Parathyroid adenoma (tissue), 2 donors: ENCODE data around the gene RBKS.

Experiments
- H2AFZ ChIP-seq: fragments of 300-600 bp; sonication (generic); one replicate; pipeline ENCODE4 v1.7.0; 2017; ENCODE audit warnings: antibody characterized with exemption, mild to moderate bottlenecking
- H3K27ac ChIP-seq: fragments of 300-600 bp; sonication (generic); one replicate; pipeline ENCODE4 v1.7.0; 2017
- H3K27me3 ChIP-seq: fragments of 300-600 bp; sonication (generic); one replicate; pipeline ENCODE4 v1.7.0; 2017; ENCODE audit warnings: low read length; ENCODE audit not compliant: control insufficient read depth, insufficient read depth
- H3K36me3 ChIP-seq: fragments of 300-600 bp; sonication (generic); one replicate; pipeline ENCODE4 v1.7.0; 2017; ENCODE audit warnings: low read length; ENCODE audit not compliant: control insufficient read depth, insufficient read depth
- H3K4me1 ChIP-seq: fragments of 300-600 bp; sonication (generic); one replicate; pipeline ENCODE4 v1.7.0; 2017; ENCODE audit warnings: control low read depth
- H3K4me2 ChIP-seq: fragments of 300-600 bp; sonication (generic); one replicate; pipeline ENCODE4 v1.7.0; 2017; ENCODE audit warnings: low read length
- H3K4me3 ChIP-seq: fragments of 300-600 bp; sonication (generic); one replicate; pipeline ENCODE4 v1.7.0; 2017; ENCODE audit warnings: low read depth, low read length
- H3K79me2 ChIP-seq: fragments of 300-600 bp; sonication (generic); one replicate; pipeline ENCODE4 v1.7.0; 2017; ENCODE audit warnings: control low read depth
- H3K9ac ChIP-seq: fragments of 300-600 bp; sonication (generic); one replicate; pipeline ENCODE4 v1.7.0; 2017; ENCODE audit warnings: mild to moderate bottlenecking
- H3K9me3 ChIP-seq: fragments of 300-600 bp; sonication (generic); one replicate; pipeline ENCODE4 v1.7.0; 2017; ENCODE audit warnings: low read length; ENCODE audit not compliant: control insufficient read depth
- TF ChIP-seq, protein P1 (sequence below): fragments of 300-600 bp; sonication (generic); IDR thresholded peaks from one replicate; pipeline ENCODE4 v1.7.0; 2017; ENCODE audit warnings: antibody characterized with exemption, mild to moderate bottlenecking
- donor health status: primary hyperparathyroidism.

Gene RBKS

DNA sequence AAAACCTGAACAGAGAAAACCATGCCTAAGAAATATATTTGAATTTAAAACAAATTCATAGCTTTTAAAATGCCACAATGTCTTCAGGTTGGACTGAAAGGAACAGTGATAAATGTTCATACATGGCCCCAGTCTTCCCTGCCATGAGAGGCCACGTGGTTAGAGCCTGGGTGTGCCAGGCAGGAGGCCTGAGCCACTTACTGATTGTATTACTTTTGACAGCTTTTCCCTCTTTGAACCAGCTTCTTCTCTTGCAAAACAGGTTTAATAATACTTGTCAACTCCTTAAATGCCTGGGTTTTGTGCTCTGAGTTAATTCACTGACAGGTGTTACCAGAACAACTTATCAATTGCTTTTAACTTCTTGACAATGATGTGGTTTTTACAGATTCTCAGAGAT is 27.0 kb downstream of the RBKS start:
- TF ChIP-seq, protein P1, sequence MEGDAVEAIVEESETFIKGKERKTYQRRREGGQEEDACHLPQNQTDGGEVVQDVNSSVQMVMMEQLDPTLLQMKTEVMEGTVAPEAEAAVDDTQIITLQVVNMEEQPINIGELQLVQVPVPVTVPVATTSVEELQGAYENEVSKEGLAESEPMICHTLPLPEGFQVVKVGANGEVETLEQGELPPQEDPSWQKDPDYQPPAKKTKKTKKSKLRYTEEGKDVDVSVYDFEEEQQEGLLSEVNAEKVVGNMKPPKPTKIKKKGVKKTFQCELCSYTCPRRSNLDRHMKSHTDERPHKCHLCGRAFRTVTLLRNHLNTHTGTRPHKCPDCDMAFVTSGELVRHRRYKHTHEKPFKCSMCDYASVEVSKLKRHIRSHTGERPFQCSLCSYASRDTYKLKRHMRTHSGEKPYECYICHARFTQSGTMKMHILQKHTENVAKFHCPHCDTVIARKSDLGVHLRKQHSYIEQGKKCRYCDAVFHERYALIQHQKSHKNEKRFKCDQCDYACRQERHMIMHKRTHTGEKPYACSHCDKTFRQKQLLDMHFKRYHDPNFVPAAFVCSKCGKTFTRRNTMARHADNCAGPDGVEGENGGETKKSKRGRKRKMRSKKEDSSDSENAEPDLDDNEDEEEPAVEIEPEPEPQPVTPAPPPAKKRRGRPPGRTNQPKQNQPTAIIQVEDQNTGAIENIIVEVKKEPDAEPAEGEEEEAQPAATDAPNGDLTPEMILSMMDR = no peak
- no peak overlapping the region for H3K4me2 ChIP-seq
- H3K79me2 ChIP-seq = no peaks in the 10 kb centered on the region

GRCh38 chr2:27860111-27860510 is 30.1 kb downstream of the RBKS start:
- Histone ChIP-seq H3K9me3 (no peaks in the 10 kb centered on the region), H3K4me2 (no peak overlapping the region), H3K4me3 (no peak overlapping the region), H2AFZ (no peak overlapping the region), H3K9ac (no peak overlapping the region), H3K79me2 (no peaks in the 10 kb centered on the region), H3K27me3 (no peaks in the 10 kb centered on the region), H3K36me3 (no peaks in the 10 kb centered on the region), H3K4me1 (peaks cover 5% of the 10 kb centered on the region), H3K27ac (no peak overlapping the region)
- TF ChIP-seq, protein P1 = no peak

More for the DNA sequence above, 27.0 kb downstream of the RBKS start:
- Histone ChIP-seq H3K9me3 (no peaks in the 10 kb centered on the region), H3K27ac (no peak overlapping the region), H2AFZ (no peak overlapping the region), H3K9ac (no peak overlapping the region), H3K36me3 (no peaks in the 10 kb centered on the region), H3K4me1 (no peaks in the 10 kb centered on the region), H3K4me3 (no peak overlapping the region), H3K27me3 (no peaks in the 10 kb centered on the region)

DNA sequence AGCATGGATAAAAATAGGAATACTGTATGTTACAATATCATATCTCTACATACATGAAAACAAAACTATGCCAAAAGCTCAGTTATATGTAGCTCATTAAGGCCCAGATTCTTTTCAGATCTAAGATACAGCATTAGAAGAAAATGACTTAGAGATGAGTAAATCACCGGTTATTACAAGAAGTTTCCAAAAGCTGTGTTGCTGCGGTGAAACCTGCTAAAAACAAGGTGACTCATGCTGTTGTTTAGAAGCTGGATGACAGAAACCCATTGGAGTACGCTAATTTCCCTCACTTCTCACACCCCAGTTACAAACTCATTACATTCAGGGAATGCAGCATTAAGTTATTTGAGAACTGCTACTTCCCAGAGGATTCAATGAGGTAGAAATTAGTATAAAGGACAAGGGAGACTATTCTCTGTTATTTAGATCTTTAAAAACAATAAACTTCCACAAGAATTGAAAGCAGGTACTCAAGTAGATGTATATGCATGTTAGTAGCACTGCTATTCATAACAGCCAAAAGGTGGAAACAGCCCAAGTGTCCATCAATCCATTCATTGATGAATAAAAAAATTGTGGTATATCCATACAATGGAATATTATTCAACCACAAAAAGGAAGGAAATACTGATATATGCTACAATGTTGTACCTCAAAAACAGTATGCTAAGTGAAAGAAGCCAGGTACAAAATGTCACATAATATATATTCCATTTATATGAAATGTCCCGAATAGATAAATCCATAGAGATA is 32.6 kb downstream of the RBKS start:
- Histone ChIP-seq H3K4me3 (no peak overlapping the region), H3K36me3 (no peaks in the 10 kb centered on the region)
- TF ChIP-seq, protein P1 = no peak

GRCh38 chr2:27856956-27857355 is 33.2 kb downstream of the RBKS start:
- Histone ChIP-seq H3K4me2 (no peak overlapping the region), H3K9ac (no peak overlapping the region), H3K9me3 (no peaks in the 10 kb centered on the region), H3K27ac (no peak overlapping the region), H3K4me1 (peaks cover 7% of the 10 kb centered on the region), H3K79me2 (no peaks in the 10 kb centered on the region), H3K27me3 (no peaks in the 10 kb centered on the region), H3K4me3 (no peak overlapping the region), H3K36me3 (no peaks in the 10 kb centered on the region), H2AFZ (no peak overlapping the region)
- TF ChIP-seq, protein P1 = no peak

More for the DNA sequence above, 32.6 kb downstream of the RBKS start:
- H3K4me2 ChIP-seq = no peak overlapping the region
- H2AFZ ChIP-seq = no peak overlapping the region
- no peak overlapping the region for H3K27ac ChIP-seq
- peaks cover 7% of the 10 kb centered on the region for H3K4me1 ChIP-seq
- H3K27me3 ChIP-seq = no peaks in the 10 kb centered on the region
- no peaks in the 10 kb centered on the region for H3K9me3 ChIP-seq
- H3K9ac ChIP-seq = no peak overlapping the region
- no peaks in the 10 kb centered on the region for H3K79me2 ChIP-seq

GRCh38 chr2:27856386-27856785 is 33.8 kb downstream of the RBKS start:
- Histone ChIP-seq H3K4me2 (no peak overlapping the region), H3K4me3 (no peak overlapping the region), H3K36me3 (no peaks in the 10 kb centered on the region), H3K27me3 (no peaks in the 10 kb centered on the region), H3K9me3 (no peaks in the 10 kb centered on the region), H3K79me2 (no peaks in the 10 kb centered on the region), H3K9ac (no peak overlapping the region), H3K4me1 (peaks cover 7% of the 10 kb centered on the region), H3K27ac (no peak overlapping the region), H2AFZ (no peak overlapping the region)
- TF ChIP-seq, protein P1 = no peak
